PFSK-1 (cell line): ENCODE results near the gene FAM98B.

Experiments used
- POLR2AphosphoS5 ChIP-seq: IDR thresholded peaks from 2 replicates; pipeline ENCODE4 v1.6.1; 2012; ENCODE audit warnings: low read depth, mild to moderate bottlenecking, control low read depth, low read length, moderate library complexity
- SIN3A ChIP-seq: IDR thresholded peaks from 2 replicates; pipeline ENCODE4 v1.6.1; 2012; ENCODE audit warnings: mild to moderate bottlenecking, low read length, moderate library complexity, borderline replicate concordance; ENCODE audit not compliant: insufficient read depth
- TF ChIP-seq, protein P1 (sequence below), 2 experiments: IDR thresholded peaks; 2 replicates each; pipeline versions ENCODE4 v1.6.1 to v1.8.0; 2011 to 2012; ENCODE audit warnings: low read depth in 2 of 2, low read length in 2 of 2, control low read depth in 1 of 2, inconsistent platforms in 1 of 2, mild to moderate bottlenecking in 1 of 2, moderate library complexity in 1 of 2; ENCODE audit not compliant: insufficient read depth in 1 of 2

DNA sequence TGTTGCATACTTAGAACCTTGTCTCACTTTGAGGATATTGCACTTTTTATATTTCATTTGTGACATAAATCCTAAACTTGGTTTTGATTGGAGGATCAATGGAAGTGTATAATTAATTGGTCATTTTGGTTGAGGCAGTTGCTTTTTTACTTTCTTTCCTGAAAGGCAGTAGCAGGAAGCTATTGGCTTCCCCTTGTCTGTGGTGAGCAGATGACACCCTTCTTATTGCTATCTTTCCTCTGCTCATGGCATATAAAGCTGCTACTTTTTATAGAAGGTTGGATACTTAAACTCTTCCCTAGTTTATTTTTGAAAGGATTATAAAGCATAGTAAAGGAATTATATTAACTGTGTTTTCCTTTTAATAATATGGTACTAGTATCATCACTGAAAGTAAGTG lies 28.6 kb downstream of the FAM98B start:
- no peak for TF ChIP-seq POLR2AphosphoS5
- TF ChIP-seq, protein P1, sequence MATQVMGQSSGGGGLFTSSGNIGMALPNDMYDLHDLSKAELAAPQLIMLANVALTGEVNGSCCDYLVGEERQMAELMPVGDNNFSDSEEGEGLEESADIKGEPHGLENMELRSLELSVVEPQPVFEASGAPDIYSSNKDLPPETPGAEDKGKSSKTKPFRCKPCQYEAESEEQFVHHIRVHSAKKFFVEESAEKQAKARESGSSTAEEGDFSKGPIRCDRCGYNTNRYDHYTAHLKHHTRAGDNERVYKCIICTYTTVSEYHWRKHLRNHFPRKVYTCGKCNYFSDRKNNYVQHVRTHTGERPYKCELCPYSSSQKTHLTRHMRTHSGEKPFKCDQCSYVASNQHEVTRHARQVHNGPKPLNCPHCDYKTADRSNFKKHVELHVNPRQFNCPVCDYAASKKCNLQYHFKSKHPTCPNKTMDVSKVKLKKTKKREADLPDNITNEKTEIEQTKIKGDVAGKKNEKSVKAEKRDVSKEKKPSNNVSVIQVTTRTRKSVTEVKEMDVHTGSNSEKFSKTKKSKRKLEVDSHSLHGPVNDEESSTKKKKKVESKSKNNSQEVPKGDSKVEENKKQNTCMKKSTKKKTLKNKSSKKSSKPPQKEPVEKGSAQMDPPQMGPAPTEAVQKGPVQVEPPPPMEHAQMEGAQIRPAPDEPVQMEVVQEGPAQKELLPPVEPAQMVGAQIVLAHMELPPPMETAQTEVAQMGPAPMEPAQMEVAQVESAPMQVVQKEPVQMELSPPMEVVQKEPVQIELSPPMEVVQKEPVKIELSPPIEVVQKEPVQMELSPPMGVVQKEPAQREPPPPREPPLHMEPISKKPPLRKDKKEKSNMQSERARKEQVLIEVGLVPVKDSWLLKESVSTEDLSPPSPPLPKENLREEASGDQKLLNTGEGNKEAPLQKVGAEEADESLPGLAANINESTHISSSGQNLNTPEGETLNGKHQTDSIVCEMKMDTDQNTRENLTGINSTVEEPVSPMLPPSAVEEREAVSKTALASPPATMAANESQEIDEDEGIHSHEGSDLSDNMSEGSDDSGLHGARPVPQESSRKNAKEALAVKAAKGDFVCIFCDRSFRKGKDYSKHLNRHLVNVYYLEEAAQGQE (IDR thresholded peaks at IDR 0.05; ENCODE audit: insufficient read depth in 1 of 2, low read depth in 2 of 2, low read length in 2 of 2) = no peak
- no peak for TF ChIP-seq SIN3A
